SIG-M5 treated with dmso at 0.1 percent for 504 hours (cell line): ENCODE measurements around the gene SCGB3A2.
A peak's percentile ranks its signal among the peaks of the same experiment; 100 is the strongest.

ENCODE experiments used
- DNase-seq: peaks from one replicate; lab custom pipeline; 2025; ENCODE audit not compliant: unreplicated experiment; lab: John Stamatoyannopoulos, UW

Gene SCGB3A2

GRCh38 chr5:147878066-147878759 is at the start of gene SCGB3A2:
TSS of gene SCGB3A2 (plus strand) at chr5:147878711. CDS start at chr5:147878804, 93 bp downstream.
- no peak for DNase-seq

GRCh38 chr5:147830035-147830434 is 48.5 kb upstream of the SCGB3A2 start:
- DNase-seq: no peak

GRCh38 chr5:147831465-147831864 is 47.0 kb upstream of the SCGB3A2 start, which contains the start of gene SPINK1:
TSS of gene SPINK1 (minus strand) at chr5:147831671. CDS start at chr5:147831577, 94 bp downstream.
- no peak for DNase-seq

- DNase-seq: no peak
Measured at GRCh38 chr5:147832541-147832940, 46.0 kb upstream of the SCGB3A2 start.

GRCh38 chr5:147835386-147835798 is 43.1 kb upstream of the SCGB3A2 start:
- DNase-seq: peak; percentile 17

- DNase-seq: no peak
Measured at GRCh38 chr5:147836439-147836838, 42.1 kb upstream of the SCGB3A2 start.

GRCh38 chr5:147842869-147843268 is 35.6 kb upstream of the SCGB3A2 start:
- no peak for DNase-seq

GRCh38 chr5:147844846-147845245 is 33.7 kb upstream of the SCGB3A2 start:
- no peak for DNase-seq

- no peak for DNase-seq
Measured at GRCh38 chr5:147845618-147846017, 32.9 kb upstream of the SCGB3A2 start.

GRCh38 chr5:147849226-147849625 is 29.3 kb upstream of the SCGB3A2 start:
- no peak for DNase-seq

- DNase-seq: no peak
Measured at GRCh38 chr5:147851578-147851977, 26.9 kb upstream of the SCGB3A2 start.

- DNase-seq: no peak
Measured at GRCh38 chr5:147852365-147852764, 26.1 kb upstream of the SCGB3A2 start.

GRCh38 chr5:147853372-147853987 is 25.0 kb upstream of the SCGB3A2 start:
- DNase-seq: no peak

- DNase-seq: no peak
Measured at GRCh38 chr5:147854331-147854730, 24.2 kb upstream of the SCGB3A2 start.

- DNase-seq: no peak
Measured at GRCh38 chr5:147854894-147855773, 23.4 kb upstream of the SCGB3A2 start.

GRCh38 chr5:147855774-147856069 is 22.8 kb upstream of the SCGB3A2 start:
- DNase-seq: no peak

- DNase-seq: no peak
Measured at GRCh38 chr5:147856801-147857200, 21.7 kb upstream of the SCGB3A2 start.

GRCh38 chr5:147857302-147858129 is 21.0 kb upstream of the SCGB3A2 start:
- peak; percentile 23 for DNase-seq

- DNase-seq: no peak
Measured at GRCh38 chr5:147858565-147858964, 19.9 kb upstream of the SCGB3A2 start.

GRCh38 chr5:147859962-147860640 is 18.4 kb upstream of the SCGB3A2 start:
- DNase-seq: no peak
